Stimulated activated naive CD8-positive, alpha-beta T cell treated with anti-CD3 and anti-CD28 coated beads, Interleukin-15, Interleukin-2, amounts not matched to agents 100 ng/mL and 50 ng/mL, for 24 hours (primary cell): ENCODE data around the gene EDIL3.
"Not testable (repeated sequence)": the region's sequence is repeated elsewhere in the genome, so short reads cannot be mapped to it uniquely, and the experiment has no call there.

ENCODE experiments used
- H3K27ac Mint-ChIP-seq: one replicate; pipeline ENCODE4 v1.8.0; 2021; ENCODE audit warnings: mild to moderate bottlenecking, mixed read lengths
- H3K27me3 Mint-ChIP-seq: one replicate; pipeline ENCODE4 v1.8.0; 2021; ENCODE audit warnings: mixed read lengths
- H3K36me3 Mint-ChIP-seq: one replicate; pipeline ENCODE4 v1.8.0; 2021; ENCODE audit warnings: low read depth, mixed read lengths
- H3K4me1 Mint-ChIP-seq: one replicate; pipeline ENCODE4 v1.8.0; 2021; ENCODE audit warnings: low read depth, mixed read lengths
- H3K4me3 Mint-ChIP-seq: one replicate; pipeline ENCODE4 v1.8.0; 2021; ENCODE audit warnings: mild to moderate bottlenecking, mixed read lengths
- H3K9me3 Mint-ChIP-seq: one replicate; pipeline ENCODE4 v1.8.0; 2021; ENCODE audit warnings: mixed read lengths

The EDIL3 gene

DNA sequence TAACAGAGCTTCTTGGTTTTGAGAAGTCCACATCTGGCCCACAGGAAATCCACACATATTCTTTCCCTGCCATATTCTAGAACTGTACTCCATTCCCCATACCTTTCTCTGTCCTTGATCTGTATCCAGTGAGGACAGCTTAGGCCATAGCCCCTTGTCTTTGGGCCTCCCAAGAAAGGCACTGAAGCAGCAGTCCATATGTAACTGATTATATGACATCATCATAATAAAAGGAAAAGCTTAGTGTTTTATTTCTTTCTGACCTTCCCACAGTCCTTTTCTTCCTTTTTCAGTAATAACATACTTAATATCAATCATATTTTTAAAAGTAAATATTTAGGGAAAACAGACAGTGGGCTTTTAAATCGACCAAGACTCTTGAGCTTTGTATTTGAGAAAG is 222.0 kb downstream of the EDIL3 start:
- Mint-ChIP-seq H3K4me3 (no peak overlapping the region), H3K4me1 (no peaks in the 10 kb centered on the region), H3K27me3 (no peaks in the 10 kb centered on the region), H3K27ac (no peak overlapping the region), H3K9me3 (no peaks in the 10 kb centered on the region), H3K36me3 (no peaks in the 10 kb centered on the region)

DNA sequence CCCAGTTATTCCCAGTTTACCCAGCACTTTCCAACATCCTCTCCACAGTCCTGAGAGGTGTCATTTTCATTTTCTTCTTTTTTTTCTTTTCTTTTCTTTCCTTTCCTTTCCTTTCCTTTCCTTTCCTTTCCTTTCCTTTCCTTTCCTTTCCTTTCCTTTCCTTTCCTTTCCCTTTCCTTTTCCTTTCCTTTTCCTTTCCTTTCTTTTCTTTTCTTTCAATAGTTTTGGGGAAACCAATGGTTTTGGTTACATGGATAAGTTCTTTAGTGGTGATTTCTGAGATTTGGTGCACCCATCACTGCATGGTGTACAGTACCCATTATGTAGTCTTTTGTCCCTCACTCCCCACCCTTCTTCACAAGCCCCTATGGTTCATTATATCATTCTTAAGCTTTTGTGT is 224.0 kb downstream of the EDIL3 start:
- not testable (repeated sequence) for H3K36me3 Mint-ChIP-seq, H3K9me3 Mint-ChIP-seq, H3K27me3 Mint-ChIP-seq

DNA sequence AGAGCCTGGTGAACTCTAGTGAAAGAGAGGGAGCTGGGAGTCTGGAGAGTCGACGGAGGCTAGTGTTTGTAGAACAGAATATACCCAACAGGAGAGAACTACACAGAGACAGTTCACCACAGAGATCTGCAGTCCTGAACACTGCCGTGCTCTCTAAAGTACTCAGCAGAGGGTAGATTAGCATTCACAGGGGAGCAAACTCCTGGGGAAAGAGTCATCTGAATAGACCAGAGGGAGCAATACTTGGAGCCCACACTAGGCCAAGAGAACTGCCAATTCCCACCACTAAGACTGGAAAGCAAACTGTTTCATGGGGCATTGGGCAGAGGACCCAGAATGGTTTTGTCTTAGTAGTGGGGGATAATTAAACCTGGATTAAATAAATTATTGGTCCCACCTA is 235.6 kb downstream of the EDIL3 start:
- Mint-ChIP-seq H3K4me3 (no peak overlapping the region), H3K9me3 (no peaks in the 10 kb centered on the region), H3K4me1 (no peaks in the 10 kb centered on the region), H3K36me3 (no peaks in the 10 kb centered on the region), H3K27ac (no peak overlapping the region), H3K27me3 (no peaks in the 10 kb centered on the region)

More for the DNA sequence above, 224.0 kb downstream of the EDIL3 start:
- not testable (repeated sequence) for H3K27ac Mint-ChIP-seq, H3K4me3 Mint-ChIP-seq, H3K4me1 Mint-ChIP-seq

DNA sequence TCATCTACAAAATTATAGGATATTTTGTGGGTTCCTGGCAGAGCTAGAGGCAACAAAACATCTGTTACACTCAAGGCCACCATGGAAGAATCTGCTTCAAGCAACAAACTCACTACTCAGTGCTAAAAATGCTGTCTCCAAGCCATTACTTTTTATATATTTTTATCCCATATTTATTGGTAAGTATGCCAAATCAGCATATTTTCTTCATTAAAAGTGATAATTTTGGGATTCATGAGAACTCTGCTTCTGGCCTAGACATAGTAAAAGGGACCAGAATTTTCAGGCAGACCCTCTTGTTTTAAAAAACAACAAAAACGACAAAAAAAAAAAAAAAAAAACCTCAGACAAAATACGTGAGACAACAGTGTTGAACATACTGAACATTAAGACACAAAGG is 236.0 kb downstream of the EDIL3 start:
- Mint-ChIP-seq H3K27me3 (no peaks in the 10 kb centered on the region), H3K4me1 (no peaks in the 10 kb centered on the region), H3K9me3 (no peaks in the 10 kb centered on the region), H3K4me3 (no peak overlapping the region), H3K27ac (no peak overlapping the region), H3K36me3 (no peaks in the 10 kb centered on the region)

DNA sequence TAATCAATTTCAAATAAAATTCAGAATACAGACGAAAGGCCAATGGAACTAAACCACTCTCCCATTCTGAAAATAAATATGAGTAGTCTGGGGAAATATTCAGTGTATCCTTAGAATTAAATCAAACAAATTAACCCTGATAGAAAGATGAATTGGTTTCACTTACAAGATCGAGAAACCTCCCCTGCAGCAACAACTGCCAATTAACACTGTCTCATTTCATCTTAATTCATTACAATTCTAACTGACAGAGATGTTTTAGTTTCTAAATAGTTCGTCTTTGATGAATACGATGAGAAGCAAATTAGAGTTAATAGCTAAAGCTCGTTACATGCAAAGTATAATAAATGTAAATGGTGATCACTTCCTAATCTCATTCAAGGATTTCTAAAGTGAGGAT is 247.1 kb downstream of the EDIL3 start:
- Mint-ChIP-seq H3K4me3 (no peak overlapping the region), H3K4me1 (no peaks in the 10 kb centered on the region), H3K9me3 (no peaks in the 10 kb centered on the region), H3K36me3 (no peaks in the 10 kb centered on the region), H3K27me3 (no peaks in the 10 kb centered on the region), H3K27ac (no peak overlapping the region)

DNA sequence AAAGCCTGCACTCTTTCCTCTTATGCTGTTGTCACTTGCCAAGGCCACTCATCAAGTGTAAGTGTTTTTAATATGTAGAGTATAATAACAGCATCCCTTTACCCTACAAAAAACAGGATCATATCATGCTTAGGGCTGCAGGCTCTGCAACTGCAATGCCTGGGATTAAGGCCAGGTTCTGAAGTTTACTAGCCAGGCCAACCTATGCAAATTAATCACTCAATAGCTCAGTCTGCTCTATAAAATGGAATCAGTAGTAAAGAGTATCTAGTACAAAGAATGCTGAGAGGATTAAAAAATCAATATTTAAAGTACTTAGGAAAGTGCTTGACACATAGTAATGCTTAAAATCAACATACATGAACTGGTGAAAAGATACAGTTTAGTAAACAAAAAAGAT is 253.3 kb downstream of the EDIL3 start:
- H3K4me1 Mint-ChIP-seq, result no peaks in the 10 kb centered on the region
- no peaks in the 10 kb centered on the region for H3K36me3 Mint-ChIP-seq
- H3K4me3 Mint-ChIP-seq, result no peak overlapping the region
- H3K27me3 Mint-ChIP-seq, result no peaks in the 10 kb centered on the region
- no peak overlapping the region for H3K27ac Mint-ChIP-seq
- peaks cover 3% of the 10 kb centered on the region for H3K9me3 Mint-ChIP-seq

DNA sequence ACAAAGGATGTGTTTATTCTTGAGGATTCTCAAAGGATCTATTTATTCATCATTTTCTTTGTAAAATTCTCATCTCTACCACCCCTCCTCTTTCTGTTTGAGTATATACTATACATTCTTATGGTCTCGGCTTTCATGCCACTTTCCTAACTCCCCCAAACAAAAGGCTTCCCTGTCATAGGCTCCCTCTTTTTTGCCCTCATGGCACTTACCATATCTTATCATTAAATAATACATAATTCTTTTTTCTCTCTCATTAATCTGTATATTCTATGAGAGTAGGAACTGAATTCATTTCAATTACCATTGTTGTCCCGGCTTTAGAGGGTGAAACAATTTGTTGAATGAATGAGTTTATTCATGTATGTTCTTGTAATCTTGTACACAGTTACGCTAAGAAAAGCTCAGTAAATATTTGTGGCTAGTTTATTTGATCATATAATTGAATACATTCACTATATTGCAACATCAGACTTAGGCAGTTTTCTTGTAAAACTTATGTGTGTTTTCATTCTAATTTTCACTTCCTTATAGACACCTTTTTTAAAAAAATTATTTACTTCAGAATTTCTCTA is 254.6 kb downstream of the EDIL3 start:
- H3K27ac Mint-ChIP-seq, result no peak overlapping the region

DNA sequence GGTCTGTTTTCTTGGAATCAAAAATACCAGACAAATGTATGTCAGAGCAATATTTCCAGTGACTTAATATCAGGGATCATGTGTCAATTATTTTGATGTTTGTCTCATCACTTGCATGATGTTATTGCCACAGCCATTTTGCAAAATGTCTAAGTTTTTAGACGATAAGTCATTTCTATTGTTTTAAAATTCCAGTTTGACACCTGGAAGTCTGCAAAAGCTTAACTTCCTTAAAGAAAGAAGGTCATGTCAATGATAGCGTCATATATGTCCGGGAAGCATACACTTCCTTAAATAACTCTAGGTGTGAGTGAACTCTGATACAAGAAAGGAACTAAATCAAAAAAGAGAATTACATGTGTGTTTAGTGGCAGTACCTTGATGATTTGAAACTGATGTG is 259.5 kb downstream of the EDIL3 start:
- Mint-ChIP-seq H3K27ac (no peak overlapping the region), H3K9me3 (peaks cover 3% of the 10 kb centered on the region), H3K27me3 (no peaks in the 10 kb centered on the region), H3K4me3 (no peak overlapping the region), H3K36me3 (no peaks in the 10 kb centered on the region), H3K4me1 (no peaks in the 10 kb centered on the region)

More for the DNA sequence above, 254.6 kb downstream of the EDIL3 start:
- Mint-ChIP-seq H3K4me1 (no peaks in the 10 kb centered on the region), H3K36me3 (no peaks in the 10 kb centered on the region), H3K4me3 (no peak overlapping the region), H3K9me3 (peaks cover 3% of the 10 kb centered on the region), H3K27me3 (no peaks in the 10 kb centered on the region)

DNA sequence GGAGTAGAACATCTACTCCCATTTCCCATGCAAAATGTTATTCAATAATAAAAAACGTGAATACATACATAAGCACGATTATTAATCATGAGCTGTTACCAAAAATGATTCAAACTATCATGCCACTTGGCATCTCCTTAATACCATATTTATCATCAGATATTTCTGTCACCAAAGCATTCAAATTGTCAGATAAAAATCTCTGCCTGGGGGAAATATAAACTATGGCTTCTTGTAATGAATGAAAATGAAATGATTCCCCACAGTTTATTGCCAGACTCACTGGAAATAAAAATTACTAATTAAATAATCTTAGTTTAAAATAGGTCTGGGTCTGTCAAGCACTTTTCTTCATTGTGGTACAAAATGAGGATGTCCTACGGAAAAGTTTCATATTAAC is 265.4 kb downstream of the EDIL3 start:
- Mint-ChIP-seq H3K27ac (no peak overlapping the region), H3K36me3 (no peaks in the 10 kb centered on the region), H3K9me3 (no peaks in the 10 kb centered on the region), H3K27me3 (no peaks in the 10 kb centered on the region), H3K4me1 (no peaks in the 10 kb centered on the region), H3K4me3 (no peak overlapping the region)

DNA sequence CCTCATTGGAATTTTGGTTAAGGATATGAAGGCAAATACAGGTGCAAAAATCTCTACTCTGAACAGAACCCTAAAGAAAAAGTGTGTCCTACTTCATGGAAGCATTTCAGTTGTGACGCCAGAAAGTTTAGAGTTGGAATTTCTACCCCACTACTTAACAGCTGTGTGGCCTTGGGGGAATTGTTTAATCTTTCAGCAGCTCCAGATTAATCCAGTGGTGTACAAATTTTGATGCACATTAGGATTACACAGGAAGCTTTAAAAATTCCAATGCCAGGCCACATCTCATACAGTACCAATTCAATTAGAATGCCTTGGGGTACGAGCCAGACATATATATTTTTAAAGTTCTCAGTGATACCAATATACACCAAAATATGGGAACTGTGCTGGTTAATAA is 266.1 kb downstream of the EDIL3 start:
- Mint-ChIP-seq H3K4me3 (no peak overlapping the region), H3K36me3 (no peaks in the 10 kb centered on the region), H3K27me3 (no peaks in the 10 kb centered on the region), H3K9me3 (no peaks in the 10 kb centered on the region), H3K4me1 (no peaks in the 10 kb centered on the region), H3K27ac (no peak overlapping the region)

DNA sequence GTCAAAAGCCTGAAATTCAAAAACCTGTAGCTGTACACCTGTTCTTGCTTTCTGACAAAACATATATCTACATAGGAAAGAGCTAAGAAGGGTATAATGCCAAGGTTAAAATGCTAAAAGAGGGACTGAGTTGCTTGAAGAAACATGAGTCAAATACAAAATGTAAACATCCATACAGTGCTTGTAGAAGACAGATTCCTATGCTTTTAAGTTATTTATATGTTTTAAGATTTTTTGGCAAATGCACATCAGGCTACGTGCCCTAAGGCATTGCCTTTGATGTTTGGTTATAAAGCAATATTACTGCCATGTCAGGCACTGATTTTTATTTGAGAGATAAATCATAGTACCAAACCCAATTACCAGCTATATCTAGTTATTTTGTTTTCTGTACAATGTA is 269.0 kb downstream of the EDIL3 start:
- H3K4me1 Mint-ChIP-seq, result no peaks in the 10 kb centered on the region
- H3K9me3 Mint-ChIP-seq, result no peaks in the 10 kb centered on the region
- H3K27ac Mint-ChIP-seq, result no peak overlapping the region
- H3K4me3 Mint-ChIP-seq, result no peak overlapping the region
- H3K36me3 Mint-ChIP-seq, result no peaks in the 10 kb centered on the region
- no peaks in the 10 kb centered on the region for H3K27me3 Mint-ChIP-seq

DNA sequence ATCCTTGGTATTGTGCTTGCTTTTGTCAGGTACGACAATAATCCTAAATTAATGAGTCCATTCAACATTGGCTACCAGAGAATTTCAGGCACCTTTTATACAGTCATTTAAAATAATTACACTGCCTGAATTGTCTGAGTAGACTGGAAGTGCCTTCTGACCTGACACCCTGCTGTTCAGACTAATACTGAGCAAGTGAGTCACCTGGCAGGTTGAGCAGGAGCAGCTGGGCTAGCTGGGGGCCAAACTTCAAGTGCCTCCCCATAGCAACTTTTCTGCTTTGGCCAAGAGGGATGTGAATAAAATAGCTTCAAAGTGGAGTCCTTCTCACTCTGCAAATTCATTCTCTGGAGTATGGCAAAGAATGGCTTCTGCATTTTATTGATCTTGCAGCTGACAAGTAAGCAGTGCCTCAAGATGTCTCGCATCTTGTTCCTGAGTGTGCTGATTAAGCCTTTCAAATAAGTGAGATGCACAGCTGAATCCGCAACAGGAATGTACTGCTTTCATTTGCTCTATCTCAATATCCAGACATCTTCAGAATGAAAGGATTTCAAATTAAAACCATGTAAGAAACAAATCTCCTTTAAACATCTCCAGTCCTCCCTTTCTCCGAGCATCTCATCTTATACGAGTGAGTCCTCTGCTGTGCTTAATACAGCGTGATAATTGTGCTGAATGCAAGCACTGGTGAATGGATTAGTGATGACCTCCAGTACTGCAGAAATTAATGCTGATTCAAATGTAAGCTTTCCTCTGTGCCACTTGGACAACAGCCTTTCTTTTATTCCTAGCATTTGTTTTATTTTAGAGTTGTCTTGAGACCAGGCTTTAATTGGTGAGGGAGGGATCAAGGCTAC is 271.2 kb downstream of the EDIL3 start:
- Mint-ChIP-seq H3K9me3 (no peaks in the 10 kb centered on the region), H3K27me3 (no peaks in the 10 kb centered on the region), H3K4me1 (no peaks in the 10 kb centered on the region), H3K36me3 (no peaks in the 10 kb centered on the region), H3K4me3 (no peak overlapping the region), H3K27ac (no peak overlapping the region)

DNA sequence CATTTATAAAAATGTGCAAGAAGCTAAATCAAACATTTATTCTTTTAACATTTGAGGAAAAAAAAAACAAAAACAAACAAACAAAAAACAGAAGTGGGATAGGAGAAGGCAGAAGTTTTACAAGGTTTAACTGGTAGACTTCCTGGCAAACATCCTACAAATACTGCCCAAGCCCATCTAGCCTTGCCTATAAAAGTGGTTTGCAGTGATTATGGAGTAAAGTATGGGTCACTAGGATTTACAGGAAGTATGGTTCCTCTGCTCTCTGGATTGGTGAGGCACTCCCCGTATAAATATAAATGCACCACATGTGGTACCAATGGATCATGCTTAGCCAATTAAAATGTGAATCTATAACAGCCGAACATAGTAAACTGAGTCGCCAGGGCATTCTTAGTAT is 291.9 kb downstream of the EDIL3 start:
- Mint-ChIP-seq H3K36me3 (no peaks in the 10 kb centered on the region), H3K9me3 (peaks cover 6% of the 10 kb centered on the region), H3K4me1 (no peaks in the 10 kb centered on the region), H3K4me3 (no peak overlapping the region), H3K27ac (no peak overlapping the region), H3K27me3 (no peaks in the 10 kb centered on the region)

DNA sequence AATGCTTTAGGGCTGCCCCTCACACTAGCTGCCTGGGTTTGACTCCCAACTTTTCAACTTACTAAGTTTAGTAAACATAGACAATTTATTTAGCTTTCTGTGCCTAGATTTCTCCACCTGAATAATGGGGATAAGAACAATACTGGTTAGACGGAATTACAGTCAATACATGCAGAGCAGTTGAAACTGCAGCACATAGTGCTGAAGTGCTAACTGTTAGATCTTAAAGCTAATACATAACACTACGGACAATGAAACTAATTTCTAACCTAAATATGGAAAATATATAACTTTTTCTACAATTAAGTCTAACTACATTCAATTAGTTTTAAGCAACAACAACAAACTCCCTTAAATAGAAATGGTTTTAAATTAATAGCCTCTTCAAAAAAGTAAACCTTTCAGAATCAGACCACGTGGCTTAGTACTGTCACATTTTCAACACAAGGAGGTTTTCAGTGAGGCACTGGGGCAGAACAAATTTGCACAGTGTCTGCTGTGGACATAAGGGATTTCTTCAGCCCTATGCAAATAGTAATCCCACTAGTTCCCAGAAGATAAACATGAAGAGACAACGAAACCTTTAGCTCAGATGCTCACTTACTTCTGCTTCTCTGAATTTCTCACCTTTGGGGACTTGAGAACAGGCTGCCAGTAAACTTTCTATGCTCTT is 293.4 kb downstream of the EDIL3 start:
- Mint-ChIP-seq H3K27ac (no peak overlapping the region), H3K27me3 (no peaks in the 10 kb centered on the region), H3K4me1 (no peaks in the 10 kb centered on the region), H3K9me3 (peaks cover 6% of the 10 kb centered on the region), H3K36me3 (no peaks in the 10 kb centered on the region), H3K4me3 (no peak overlapping the region)

DNA sequence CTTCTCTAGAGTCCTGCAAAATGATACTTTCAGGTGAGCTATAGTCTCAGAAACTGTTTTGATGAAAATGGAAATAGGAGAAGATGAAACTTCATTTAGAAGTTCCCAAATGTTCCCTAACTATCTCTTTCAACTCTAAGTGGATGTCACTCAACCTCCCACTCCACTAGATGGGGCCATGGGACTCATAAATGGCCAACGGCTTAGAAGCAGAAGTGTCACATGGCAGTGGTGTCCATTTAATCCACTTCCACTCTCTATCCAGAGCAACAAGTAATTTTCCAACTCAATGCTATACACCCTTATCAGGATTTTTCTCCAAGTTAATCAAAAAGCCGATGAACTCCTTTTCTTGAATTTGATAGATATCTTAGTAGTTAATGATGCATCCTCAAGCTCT is 295.7 kb downstream of the EDIL3 start:
- Mint-ChIP-seq H3K27me3 (no peaks in the 10 kb centered on the region), H3K27ac (no peak overlapping the region), H3K4me1 (no peaks in the 10 kb centered on the region), H3K4me3 (no peak overlapping the region), H3K9me3 (no peaks in the 10 kb centered on the region), H3K36me3 (no peaks in the 10 kb centered on the region)
